HG02623 (cell line): Measurements from ENCODE around the gene HIVEP3.

Experiments
- ATAC-seq: cut with Tn5 transposase; IDR thresholded peaks from one replicate; pipeline ENCODE4 v1.9.1; 2021; ENCODE audit warnings: moderate library complexity; ENCODE audit not compliant: unreplicated experiment

The HIVEP3 gene

GRCh38 chr1:41673806-41674205 lies 244.9 kb downstream of the HIVEP3 start:
- ATAC-seq = no peak

- peak; percentile 61 for ATAC-seq
These were observed 245.3 kb downstream of the HIVEP3 start for GRCh38 chr1:41673378-41673777.

GRCh38 chr1:41672641-41673361 lies 245.9 kb downstream of the HIVEP3 start:
- ATAC-seq = no peak

- ATAC-seq = no peak
These were observed 246.5 kb downstream of the HIVEP3 start for GRCh38 chr1:41672173-41672572.

GRCh38 chr1:41671116-41671755 lies 247.5 kb downstream of the HIVEP3 start:
- ATAC-seq = no peak

- ATAC-seq = no peak
These were observed 248.3 kb downstream of the HIVEP3 start for GRCh38 chr1:41670217-41670957.

GRCh38 chr1:41668967-41669366 lies 249.8 kb downstream of the HIVEP3 start:
- ATAC-seq = no peak

GRCh38 chr1:41668054-41668660 lies 250.6 kb downstream of the HIVEP3 start:
- no peak for ATAC-seq

- ATAC-seq = no peak
These were observed 251.6 kb downstream of the HIVEP3 start for GRCh38 chr1:41666981-41667631.

- no peak for ATAC-seq
These were observed 252.5 kb downstream of the HIVEP3 start for GRCh38 chr1:41665962-41666917.

GRCh38 chr1:41664861-41665640 lies 253.7 kb downstream of the HIVEP3 start:
- ATAC-seq = no peak

- no peak for ATAC-seq
These were observed 254.9 kb downstream of the HIVEP3 start for GRCh38 chr1:41663671-41664400.

- no peak for ATAC-seq
These were observed 255.8 kb downstream of the HIVEP3 start for GRCh38 chr1:41662765-41663437.

- ATAC-seq = peak; percentile 60
These were observed 256.5 kb downstream of the HIVEP3 start for GRCh38 chr1:41662061-41662764.

- ATAC-seq = no peak
These were observed 257.2 kb downstream of the HIVEP3 start for GRCh38 chr1:41661428-41662060.

GRCh38 chr1:41660570-41661427 lies 257.9 kb downstream of the HIVEP3 start:
- no peak for ATAC-seq
